ENCODE results near the gene DNAJB13. TPM values are rescaled to one million over a fixed set of nuclear protein-coding genes. Genes with fewer than 3 reads are reported as not detected.

The DNAJB13 gene
- total and polyA plus RNA-seq, 2 experiments from 2014 or later = 0.41 TPM; not detected in 1

DNA sequence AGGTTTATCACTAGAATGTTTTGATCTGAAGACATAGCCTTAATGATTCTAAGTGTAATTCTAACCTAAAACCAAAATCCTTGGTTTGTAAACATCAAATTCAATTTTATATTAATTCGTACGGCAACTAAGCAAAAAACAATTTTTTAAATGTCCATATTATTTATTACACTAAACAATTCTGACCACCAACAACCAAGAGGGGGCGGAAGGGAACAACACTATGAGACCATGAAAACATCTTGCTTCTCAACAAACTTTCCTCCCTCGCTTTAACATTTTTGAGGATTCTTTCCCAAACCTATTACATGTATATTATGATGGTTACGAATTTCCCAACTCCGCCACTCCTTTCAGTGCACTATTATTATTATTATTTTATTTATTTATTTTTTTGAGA is 38.3 kb downstream of the DNAJB13 start:
- WGBS, 2 experiments (ENCODE audit: low coverage in 1 of 2, low lambda C conversion rate in 2 of 2, missing lambda C conversion rate in 2 of 2) = 86 to 89% methylated on average over 6 of the region's 6 CpGs
- Histone ChIP-seq H3K9me3 (ENCODE audit: low read depth) (no peaks in the 10 kb centered on the region), H4K20me1 (ENCODE audit: insufficient read depth) (no peaks in the 10 kb centered on the region), H3K27me3 (replicated peaks; ENCODE audit: insufficient read depth) (no peaks in the 10 kb centered on the region), H3F3A (ENCODE audit: insufficient read depth) (no peaks in the 10 kb centered on the region), H3K27ac (no peak overlapping the region), H3K9ac (no peak overlapping the region), H3K4me2 (ENCODE audit: unreplicated experiment) (no peak overlapping the region), H3K36me3 (ENCODE audit: low read depth) (no peaks in the 10 kb centered on the region), H3K4me3 (no peak overlapping the region), H2AFZ (no peak overlapping the region), H3K79me2 (ENCODE audit: insufficient read depth) (no peaks in the 10 kb centered on the region), H3K9me2 (ENCODE audit: insufficient read depth) (no peaks in the 10 kb centered on the region), H3K4me1 (ENCODE audit: insufficient read depth) (no peaks in the 10 kb centered on the region)
- TF ChIP-seq EZH2phosphoT487 (IDR thresholded peaks at IDR 0.05; ENCODE audit: insufficient read depth, low read depth) = no peak
- no peak for TF ChIP-seq EZH2 (IDR thresholded peaks at IDR 0.05; ENCODE audit: insufficient read depth, poor library complexity, severe bottlenecking)
- in situ Hi-C loops (cut with MboI) = no loop called here
- no peak for DNase-seq

DNA sequence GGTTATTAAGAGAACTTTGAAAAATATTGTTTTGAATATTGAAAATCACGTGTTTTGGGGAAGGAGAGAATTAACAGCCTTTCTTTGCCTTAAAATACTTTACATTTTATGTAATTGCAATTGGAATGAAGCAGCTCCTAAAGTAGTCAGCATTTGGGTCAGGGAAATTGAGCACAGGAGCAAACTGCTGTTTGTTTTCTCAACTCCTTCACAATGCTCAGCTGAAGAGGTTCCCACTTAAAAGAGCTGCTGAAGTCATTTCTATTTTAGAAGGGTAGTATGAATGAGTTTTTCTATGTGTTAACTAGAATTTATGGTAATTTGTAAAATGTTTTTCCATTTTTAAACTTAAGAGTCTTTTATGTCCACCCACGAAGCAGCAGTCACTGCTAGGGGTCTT is 39.9 kb downstream of the DNAJB13 start:
- Histone ChIP-seq H2AFZ (no peak overlapping the region), H4K20me1 (ENCODE audit: insufficient read depth) (no peaks in the 10 kb centered on the region), H3K9ac (no peak overlapping the region), H3K9me3 (ENCODE audit: low read depth) (no peaks in the 10 kb centered on the region), H3K4me3 (no peak overlapping the region), H3K27ac (no peak overlapping the region), H3K9me2 (ENCODE audit: insufficient read depth) (no peaks in the 10 kb centered on the region), H3K4me1 (ENCODE audit: insufficient read depth) (no peaks in the 10 kb centered on the region), H3K27me3 (replicated peaks; ENCODE audit: insufficient read depth) (no peaks in the 10 kb centered on the region), H3F3A (ENCODE audit: insufficient read depth) (no peaks in the 10 kb centered on the region), H3K36me3 (ENCODE audit: low read depth) (no peaks in the 10 kb centered on the region), H3K4me2 (ENCODE audit: unreplicated experiment) (no peak overlapping the region), H3K79me2 (ENCODE audit: insufficient read depth) (no peaks in the 10 kb centered on the region)
- WGBS, 2 experiments (ENCODE audit: low coverage in 1 of 2, low lambda C conversion rate in 2 of 2, missing lambda C conversion rate in 2 of 2) = 33 to 41% methylated on average over 2 of the region's 2 CpGs
- in situ Hi-C loops (cut with MboI) = no loop called here
- TF ChIP-seq EZH2phosphoT487 (IDR thresholded peaks at IDR 0.05; ENCODE audit: insufficient read depth, low read depth) (no peak), EZH2 (IDR thresholded peaks at IDR 0.05; ENCODE audit: insufficient read depth, poor library complexity, severe bottlenecking) (no peak)
- no peak for DNase-seq

GRCh38 chr11:73991471-73992006 is 40.7 kb downstream of the DNAJB13 start:
- H3K4me1 ChIP-seq (ENCODE audit: insufficient read depth) = no peaks in the 10 kb centered on the region
- H3K9me2 ChIP-seq (ENCODE audit: insufficient read depth) = no peaks in the 10 kb centered on the region
- H3K9ac ChIP-seq = no peak overlapping the region
- TF ChIP-seq EZH2 (IDR thresholded peaks at IDR 0.05; ENCODE audit: insufficient read depth, poor library complexity, severe bottlenecking) (no peak), EZH2phosphoT487 (IDR thresholded peaks at IDR 0.05; ENCODE audit: insufficient read depth, low read depth) (no peak)
- in situ Hi-C loops (cut with MboI) = no loop called here
- no peak overlapping the region for H3K27ac ChIP-seq
- DNase-seq = no peak
- no peaks in the 10 kb centered on the region for H3K27me3 ChIP-seq (replicated peaks; ENCODE audit: insufficient read depth)
- WGBS, 2 experiments (ENCODE audit: low coverage in 1 of 2, low lambda C conversion rate in 2 of 2, missing lambda C conversion rate in 2 of 2) = 82 to 84% methylated on average over 6 of the region's 6 CpGs
- H3K9me3 ChIP-seq (ENCODE audit: low read depth) = no peaks in the 10 kb centered on the region
- no peak overlapping the region for H3K4me2 ChIP-seq (ENCODE audit: unreplicated experiment)
- H4K20me1 ChIP-seq (ENCODE audit: insufficient read depth) = no peaks in the 10 kb centered on the region
- no peaks in the 10 kb centered on the region for H3K79me2 ChIP-seq (ENCODE audit: insufficient read depth)
- no peaks in the 10 kb centered on the region for H3F3A ChIP-seq (ENCODE audit: insufficient read depth)
- H3K36me3 ChIP-seq (ENCODE audit: low read depth) = no peaks in the 10 kb centered on the region
- H3K4me3 ChIP-seq = no peak overlapping the region
- no peak overlapping the region for H2AFZ ChIP-seq

DNA sequence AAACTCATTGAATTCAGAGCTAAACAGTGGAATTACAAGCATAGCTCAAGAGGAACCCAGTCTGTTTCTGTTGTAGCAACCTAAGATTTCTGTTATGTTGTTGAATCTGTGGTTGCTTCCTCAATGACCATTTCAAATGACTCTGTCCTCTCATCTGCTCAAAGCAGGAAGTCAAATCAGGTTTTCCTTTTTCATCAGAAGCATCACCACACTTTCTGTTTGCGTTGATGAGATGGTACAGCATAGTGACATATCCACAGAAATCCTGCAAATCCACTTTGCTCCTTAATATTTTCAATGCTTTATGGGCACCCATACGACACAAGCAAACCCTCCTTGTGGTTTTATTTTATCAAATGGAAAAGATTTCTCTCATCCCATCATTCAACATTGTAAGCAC is 44.4 kb downstream of the DNAJB13 start:
- H4K20me1 ChIP-seq (ENCODE audit: insufficient read depth) = no peaks in the 10 kb centered on the region
- H3K36me3 ChIP-seq (ENCODE audit: low read depth) = no peaks in the 10 kb centered on the region
- H3K4me1 ChIP-seq (ENCODE audit: insufficient read depth) = no peaks in the 10 kb centered on the region
- no peaks in the 10 kb centered on the region for H3K9me3 ChIP-seq (ENCODE audit: low read depth)
- no peak overlapping the region for H3K4me2 ChIP-seq (ENCODE audit: unreplicated experiment)
- TF ChIP-seq EZH2 (IDR thresholded peaks at IDR 0.05; ENCODE audit: insufficient read depth, poor library complexity, severe bottlenecking) (no peak), EZH2phosphoT487 (IDR thresholded peaks at IDR 0.05; ENCODE audit: insufficient read depth, low read depth) (no peak)
- DNase-seq = peak; percentile 32
- in situ Hi-C loops (cut with MboI) = no loop called here
- no peaks in the 10 kb centered on the region for H3K9me2 ChIP-seq (ENCODE audit: insufficient read depth)
- H2AFZ ChIP-seq = no peak overlapping the region
- no peaks in the 10 kb centered on the region for H3F3A ChIP-seq (ENCODE audit: insufficient read depth)
- H3K27ac ChIP-seq = no peak overlapping the region
- no peaks in the 10 kb centered on the region for H3K27me3 ChIP-seq (replicated peaks; ENCODE audit: insufficient read depth)
- 64 to 68% methylated on average over 2 of the region's 2 CpGs for WGBS, 2 experiments (ENCODE audit: low coverage in 1 of 2, low lambda C conversion rate in 2 of 2, missing lambda C conversion rate in 2 of 2)
- no peak overlapping the region for H3K9ac ChIP-seq
- no peaks in the 10 kb centered on the region for H3K79me2 ChIP-seq (ENCODE audit: insufficient read depth)
- no peak overlapping the region for H3K4me3 ChIP-seq

DNA sequence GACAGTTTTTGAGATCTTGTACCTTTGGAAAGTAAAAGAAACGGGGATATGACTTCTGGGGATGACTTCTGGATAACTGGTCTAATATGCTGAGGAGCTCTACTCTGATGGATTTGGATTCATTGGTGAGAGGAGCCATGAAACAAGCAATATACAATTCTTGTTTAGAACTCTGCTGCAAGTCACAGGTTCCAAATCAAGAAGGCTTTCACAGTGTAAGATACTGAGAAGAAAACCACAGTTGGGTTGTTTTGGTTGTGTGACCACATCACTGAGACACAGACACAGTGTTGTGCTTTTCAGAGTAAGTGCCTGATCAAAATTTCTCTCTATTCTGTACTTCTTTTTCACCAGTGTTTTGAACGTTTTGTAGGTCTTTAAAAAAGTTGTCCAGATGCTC is 44.9 kb downstream of the DNAJB13 start:
- no peak for TF ChIP-seq EZH2phosphoT487 (IDR thresholded peaks at IDR 0.05; ENCODE audit: insufficient read depth, low read depth)
- TF ChIP-seq EZH2 (IDR thresholded peaks at IDR 0.05; ENCODE audit: insufficient read depth, poor library complexity, severe bottlenecking) = no peak
- no peaks in the 10 kb centered on the region for H3F3A ChIP-seq (ENCODE audit: insufficient read depth)
- no peak overlapping the region for H3K4me2 ChIP-seq (ENCODE audit: unreplicated experiment)
- no peaks in the 10 kb centered on the region for H3K36me3 ChIP-seq (ENCODE audit: low read depth)
- H3K4me1 ChIP-seq (ENCODE audit: insufficient read depth) = no peaks in the 10 kb centered on the region
- H3K9ac ChIP-seq = no peak overlapping the region
- no peaks in the 10 kb centered on the region for H3K9me2 ChIP-seq (ENCODE audit: insufficient read depth)
- in situ Hi-C loops (cut with MboI) = no loop called here
- H2AFZ ChIP-seq = no peak overlapping the region
- no peaks in the 10 kb centered on the region for H4K20me1 ChIP-seq (ENCODE audit: insufficient read depth)
- no peaks in the 10 kb centered on the region for H3K27me3 ChIP-seq (replicated peaks; ENCODE audit: insufficient read depth)
- H3K4me3 ChIP-seq = no peak overlapping the region
- 30 to 43% methylated on average over 2 of the region's 2 CpGs for WGBS, 2 experiments (ENCODE audit: low coverage in 1 of 2, low lambda C conversion rate in 2 of 2, missing lambda C conversion rate in 2 of 2)
- no peaks in the 10 kb centered on the region for H3K79me2 ChIP-seq (ENCODE audit: insufficient read depth)
- no peak for DNase-seq
- H3K27ac ChIP-seq = no peak overlapping the region
- H3K9me3 ChIP-seq (ENCODE audit: low read depth) = no peaks in the 10 kb centered on the region

Measured in GM23248 (cell line).